Measurements from ENCODE around the gene EME2. TPM values are rescaled to one million over a fixed set of nuclear protein-coding genes. Genes with fewer than 3 reads are reported as not detected.

EME2 gene
- total and polyA plus RNA-seq, 2 experiments from 2014 or later: 4.1 to 15.0 TPM

DNA sequence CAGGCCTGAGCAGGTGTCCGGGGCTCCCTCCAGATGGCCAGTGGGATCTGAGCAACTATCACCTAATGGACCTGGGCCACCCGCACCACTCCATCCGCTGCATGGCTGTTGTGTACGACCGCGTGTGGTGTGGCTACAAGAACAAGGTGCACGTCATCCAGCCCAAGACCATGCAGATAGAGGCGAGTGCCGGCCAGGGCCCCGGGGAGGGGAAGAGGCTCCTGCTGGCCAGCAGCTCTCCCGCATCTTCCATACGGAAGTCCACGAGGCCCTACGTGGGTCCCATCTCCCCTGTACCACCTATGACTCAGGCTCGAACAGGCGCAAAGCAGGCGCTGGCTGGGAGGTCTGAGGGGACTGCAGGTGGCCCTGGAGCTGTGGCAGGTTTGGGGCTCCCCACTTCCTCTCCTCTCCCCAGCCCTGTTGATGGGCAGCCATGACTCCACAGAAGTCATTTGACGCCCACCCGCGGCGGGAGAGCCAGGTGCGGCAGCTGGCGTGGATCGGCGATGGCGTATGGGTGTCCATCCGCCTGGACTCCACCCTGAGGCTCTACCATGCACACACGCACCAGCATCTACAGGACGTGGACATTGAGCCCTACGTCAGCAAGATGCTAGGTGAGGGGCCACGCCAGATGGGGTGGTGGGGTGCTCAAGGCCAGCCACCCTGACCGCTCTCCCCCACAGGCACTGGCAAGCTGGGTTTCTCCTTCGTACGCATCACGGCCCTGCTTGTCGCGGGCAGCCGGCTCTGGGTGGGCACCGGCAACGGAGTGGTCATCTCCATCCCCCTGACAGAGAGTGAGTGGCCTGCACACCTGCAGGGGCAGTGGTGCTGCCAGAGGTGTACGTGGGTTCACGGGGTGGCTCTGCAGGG lies 5.3 kb upstream of the EME2 start (continued):
- TF ChIP-seq, protein P1, sequence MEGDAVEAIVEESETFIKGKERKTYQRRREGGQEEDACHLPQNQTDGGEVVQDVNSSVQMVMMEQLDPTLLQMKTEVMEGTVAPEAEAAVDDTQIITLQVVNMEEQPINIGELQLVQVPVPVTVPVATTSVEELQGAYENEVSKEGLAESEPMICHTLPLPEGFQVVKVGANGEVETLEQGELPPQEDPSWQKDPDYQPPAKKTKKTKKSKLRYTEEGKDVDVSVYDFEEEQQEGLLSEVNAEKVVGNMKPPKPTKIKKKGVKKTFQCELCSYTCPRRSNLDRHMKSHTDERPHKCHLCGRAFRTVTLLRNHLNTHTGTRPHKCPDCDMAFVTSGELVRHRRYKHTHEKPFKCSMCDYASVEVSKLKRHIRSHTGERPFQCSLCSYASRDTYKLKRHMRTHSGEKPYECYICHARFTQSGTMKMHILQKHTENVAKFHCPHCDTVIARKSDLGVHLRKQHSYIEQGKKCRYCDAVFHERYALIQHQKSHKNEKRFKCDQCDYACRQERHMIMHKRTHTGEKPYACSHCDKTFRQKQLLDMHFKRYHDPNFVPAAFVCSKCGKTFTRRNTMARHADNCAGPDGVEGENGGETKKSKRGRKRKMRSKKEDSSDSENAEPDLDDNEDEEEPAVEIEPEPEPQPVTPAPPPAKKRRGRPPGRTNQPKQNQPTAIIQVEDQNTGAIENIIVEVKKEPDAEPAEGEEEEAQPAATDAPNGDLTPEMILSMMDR (conservative IDR thresholded peaks at IDR 0.05; ENCODE audit: low read depth in 2 of 2): no peak
- TF ChIP-seq, protein P2, sequence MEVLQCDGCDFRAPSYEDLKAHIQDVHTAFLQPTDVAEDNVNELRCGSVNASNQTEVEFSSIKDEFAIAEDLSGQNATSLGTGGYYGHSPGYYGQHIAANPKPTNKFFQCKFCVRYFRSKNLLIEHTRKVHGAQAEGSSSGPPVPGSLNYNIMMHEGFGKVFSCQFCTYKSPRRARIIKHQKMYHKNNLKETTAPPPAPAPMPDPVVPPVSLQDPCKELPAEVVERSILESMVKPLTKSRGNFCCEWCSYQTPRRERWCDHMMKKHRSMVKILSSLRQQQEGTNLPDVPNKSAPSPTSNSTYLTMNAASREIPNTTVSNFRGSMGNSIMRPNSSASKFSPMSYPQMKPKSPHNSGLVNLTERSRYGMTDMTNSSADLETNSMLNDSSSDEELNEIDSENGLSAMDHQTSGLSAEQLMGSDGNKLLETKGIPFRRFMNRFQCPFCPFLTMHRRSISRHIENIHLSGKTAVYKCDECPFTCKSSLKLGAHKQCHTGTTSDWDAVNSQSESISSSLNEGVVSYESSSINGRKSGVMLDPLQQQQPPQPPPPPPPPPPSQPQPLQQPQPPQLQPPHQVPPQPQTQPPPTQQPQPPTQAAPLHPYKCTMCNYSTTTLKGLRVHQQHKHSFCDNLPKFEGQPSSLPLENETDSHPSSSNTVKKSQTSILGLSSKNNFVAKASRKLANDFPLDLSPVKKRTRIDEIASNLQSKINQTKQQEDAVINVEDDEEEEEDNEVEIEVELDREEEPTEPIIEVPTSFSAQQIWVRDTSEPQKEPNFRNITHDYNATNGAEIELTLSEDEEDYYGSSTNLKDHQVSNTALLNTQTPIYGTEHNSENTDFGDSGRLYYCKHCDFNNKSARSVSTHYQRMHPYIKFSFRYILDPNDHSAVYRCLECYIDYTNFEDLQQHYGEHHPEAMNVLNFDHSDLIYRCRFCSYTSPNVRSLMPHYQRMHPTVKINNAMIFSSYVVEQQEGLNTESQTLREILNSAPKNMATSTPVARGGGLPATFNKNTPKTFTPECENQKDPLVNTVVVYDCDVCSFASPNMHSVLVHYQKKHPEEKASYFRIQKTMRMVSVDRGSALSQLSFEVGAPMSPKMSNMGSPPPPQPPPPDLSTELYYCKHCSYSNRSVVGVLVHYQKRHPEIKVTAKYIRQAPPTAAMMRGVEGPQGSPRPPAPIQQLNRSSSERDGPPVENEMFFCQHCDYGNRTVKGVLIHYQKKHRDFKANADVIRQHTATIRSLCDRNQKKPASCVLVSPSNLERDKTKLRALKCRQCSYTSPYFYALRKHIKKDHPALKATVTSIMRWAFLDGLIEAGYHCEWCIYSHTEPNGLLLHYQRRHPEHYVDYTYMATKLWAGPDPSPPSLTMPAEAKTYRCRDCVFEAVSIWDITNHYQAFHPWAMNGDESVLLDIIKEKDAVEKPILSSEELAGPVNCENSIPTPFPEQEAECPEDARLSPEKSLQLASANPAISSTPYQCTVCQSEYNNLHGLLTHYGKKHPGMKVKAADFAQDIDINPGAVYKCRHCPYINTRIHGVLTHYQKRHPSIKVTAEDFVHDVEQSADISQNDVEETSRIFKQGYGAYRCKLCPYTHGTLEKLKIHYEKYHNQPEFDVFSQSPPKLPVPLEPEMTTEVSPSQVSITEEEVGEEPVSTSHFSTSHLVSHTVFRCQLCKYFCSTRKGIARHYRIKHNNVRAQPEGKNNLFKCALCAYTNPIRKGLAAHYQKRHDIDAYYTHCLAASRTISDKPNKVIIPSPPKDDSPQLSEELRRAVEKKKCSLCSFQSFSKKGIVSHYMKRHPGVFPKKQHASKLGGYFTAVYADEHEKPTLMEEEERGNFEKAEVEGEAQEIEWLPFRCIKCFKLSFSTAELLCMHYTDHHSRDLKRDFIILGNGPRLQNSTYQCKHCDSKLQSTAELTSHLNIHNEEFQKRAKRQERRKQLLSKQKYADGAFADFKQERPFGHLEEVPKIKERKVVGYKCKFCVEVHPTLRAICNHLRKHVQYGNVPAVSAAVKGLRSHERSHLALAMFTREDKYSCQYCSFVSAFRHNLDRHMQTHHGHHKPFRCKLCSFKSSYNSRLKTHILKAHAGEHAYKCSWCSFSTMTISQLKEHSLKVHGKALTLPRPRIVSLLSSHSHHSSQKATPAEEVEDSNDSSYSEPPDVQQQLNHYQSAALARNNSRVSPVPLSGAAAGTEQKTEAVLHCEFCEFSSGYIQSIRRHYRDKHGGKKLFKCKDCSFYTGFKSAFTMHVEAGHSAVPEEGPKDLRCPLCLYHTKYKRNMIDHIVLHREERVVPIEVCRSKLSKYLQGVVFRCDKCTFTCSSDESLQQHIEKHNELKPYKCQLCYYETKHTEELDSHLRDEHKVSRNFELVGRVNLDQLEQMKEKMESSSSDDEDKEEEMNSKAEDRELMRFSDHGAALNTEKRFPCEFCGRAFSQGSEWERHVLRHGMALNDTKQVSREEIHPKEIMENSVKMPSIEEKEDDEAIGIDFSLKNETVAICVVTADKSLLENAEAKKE (CRISPR knock-in tag; IDR thresholded peaks at IDR 0.05): no peak

DNA sequence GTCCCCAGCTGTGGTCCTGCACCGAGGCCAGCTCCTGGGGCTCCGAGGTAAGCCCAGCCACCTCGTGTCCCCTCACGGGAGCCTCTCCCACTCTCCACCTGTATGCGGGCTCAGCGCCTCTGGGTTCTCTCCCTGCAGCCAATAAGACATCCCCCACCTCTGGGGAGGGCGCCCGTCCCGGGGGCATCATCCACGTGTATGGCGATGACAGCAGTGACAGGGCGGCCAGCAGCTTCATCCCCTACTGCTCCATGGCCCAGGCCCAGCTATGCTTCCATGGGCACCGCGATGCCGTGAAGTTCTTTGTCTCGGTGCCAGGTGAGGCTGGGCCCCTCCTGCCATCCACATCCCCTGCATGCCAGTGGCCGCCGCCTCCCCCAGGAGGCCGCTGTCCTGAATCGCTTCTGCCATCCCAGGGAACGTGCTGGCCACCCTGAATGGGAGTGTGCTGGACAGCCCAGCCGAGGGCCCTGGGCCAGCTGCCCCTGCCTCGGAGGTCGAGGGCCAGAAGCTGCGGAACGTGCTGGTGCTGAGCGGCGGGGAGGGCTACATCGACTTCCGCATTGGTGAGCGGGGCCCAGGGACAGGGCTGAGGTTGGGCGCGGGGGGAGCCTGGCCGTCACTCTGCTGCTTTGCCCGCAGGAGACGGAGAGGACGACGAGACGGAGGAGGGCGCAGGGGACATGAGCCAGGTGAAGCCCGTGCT lies 4.4 kb upstream of the EME2 start:
- peaks cover 8% of the 10 kb centered on the region for H3K4me1 Mint-ChIP-seq
- H3K9me3 Mint-ChIP-seq: peaks cover 4% of the 10 kb centered on the region; the same call in 1 of the 3 replicates
- ATAC-seq: no peak
- DNase-seq (ENCODE audit: low spot score): no peak
- peaks cover 4% of the 10 kb centered on the region for H3K4me1 ChIP-seq (ENCODE audit: insufficient read depth)
- peaks cover 12% of the 10 kb centered on the region; the same call in 1 of the 2 replicates for H3F3A ChIP-seq (replicated peaks; ENCODE audit: low read depth)
- peaks cover 5% of the 10 kb centered on the region for H3K79me2 ChIP-seq (replicated peaks; ENCODE audit: insufficient read depth)
- no peak overlapping the region for H3K4me3 Mint-ChIP-seq
- H3K27me3 ChIP-seq (ENCODE audit: insufficient read depth): no peaks in the 10 kb centered on the region
- H2AFZ ChIP-seq: no peak overlapping the region
- peaks cover 24% of the 10 kb centered on the region for H3K27me3 Mint-ChIP-seq (ENCODE audit: insufficient read depth, low read depth, poor library complexity)
- H3K36me3 ChIP-seq (ENCODE audit: insufficient read depth): no peaks in the 10 kb centered on the region
- H3K9me2 ChIP-seq (ENCODE audit: insufficient read depth): no peaks in the 10 kb centered on the region
- no peaks in the 10 kb centered on the region; the same call in 1 of the 2 replicates for H4K20me1 ChIP-seq (replicated peaks; ENCODE audit: insufficient read depth)
- H3K27ac ChIP-seq (ENCODE audit: low read depth): no peak overlapping the region
- no peak overlapping the region for H3K4me2 ChIP-seq
- peaks cover 23% of the 10 kb centered on the region for H3K36me3 Mint-ChIP-seq (ENCODE audit: low read depth)
- no peak overlapping the region for H3K27ac Mint-ChIP-seq
- H3K4me3 ChIP-seq: no peak overlapping the region
- TF ChIP-seq JUNB (IDR thresholded peaks at IDR 0.05; ENCODE audit: unreplicated experiment) (no peak), ZNF114 (CRISPR knock-in tag; IDR thresholded peaks at IDR 0.05) (no peak), NANOG (IDR thresholded peaks at IDR 0.05; ENCODE audit: borderline replicate concordance) (no peak), POLR2AphosphoS5 (IDR thresholded peaks at IDR 0.05; ENCODE audit: low read depth) (no peak)
- TF ChIP-seq, protein P1 (conservative IDR thresholded peaks at IDR 0.05; ENCODE audit: low read depth in 2 of 2): no peak
- TF ChIP-seq, protein P3, sequence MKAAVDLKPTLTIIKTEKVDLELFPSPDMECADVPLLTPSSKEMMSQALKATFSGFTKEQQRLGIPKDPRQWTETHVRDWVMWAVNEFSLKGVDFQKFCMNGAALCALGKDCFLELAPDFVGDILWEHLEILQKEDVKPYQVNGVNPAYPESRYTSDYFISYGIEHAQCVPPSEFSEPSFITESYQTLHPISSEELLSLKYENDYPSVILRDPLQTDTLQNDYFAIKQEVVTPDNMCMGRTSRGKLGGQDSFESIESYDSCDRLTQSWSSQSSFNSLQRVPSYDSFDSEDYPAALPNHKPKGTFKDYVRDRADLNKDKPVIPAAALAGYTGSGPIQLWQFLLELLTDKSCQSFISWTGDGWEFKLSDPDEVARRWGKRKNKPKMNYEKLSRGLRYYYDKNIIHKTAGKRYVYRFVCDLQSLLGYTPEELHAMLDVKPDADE (IDR thresholded peaks at IDR 0.05): no peak

Data from GM23338 (cell line).